SK-N-SH (cell line): Measurements from ENCODE around the gene CYP46A1.

Source experiments
- CTCF ChIP-seq: fragments of 200-600 bp; sonication (generic); IDR thresholded peaks from 2 replicates; pipeline ENCODE4 v1.6.1; 2017; ENCODE audit warnings: antibody characterized with exemption, mild to moderate bottlenecking, moderate library complexity
- ELF1 ChIP-seq: IDR thresholded peaks from 2 replicates; pipeline ENCODE4 v1.4.0; 2012
- EP300 ChIP-seq, 2 experiments: IDR thresholded peaks; 2 replicates each; pipeline versions ENCODE4 v1.4.0 to v1.6.1; 2012; ENCODE audit warnings: borderline replicate concordance in 1 of 2, low read depth in 1 of 2, low read length in 1 of 2
- EZH2phosphoT487 ChIP-seq: fragments of 200-600 bp; sonication (generic); IDR thresholded peaks from 2 replicates; pipeline ENCODE4 v1.6.1; 2017; ENCODE audit warnings: low read depth, mixed run types, mild to moderate bottlenecking, antibody characterized with exemption, moderate library complexity, borderline replicate concordance
- FOXJ3 ChIP-seq: sonication (generic); formaldehyde crosslinking; IDR thresholded peaks from 2 replicates; pipeline ENCODE4 v1.5.1; 2020; ENCODE audit warnings: mild to moderate bottlenecking, missing genetic modification reagents
- MEF2A ChIP-seq: IDR thresholded peaks from 2 replicates; pipeline ENCODE4 v1.4.0; 2012; ENCODE audit warnings: low read depth, borderline replicate concordance
- RAD21 ChIP-seq: IDR thresholded peaks from 2 replicates; pipeline ENCODE4 v1.6.1; 2012; ENCODE audit warnings: mild to moderate bottlenecking, low read length
- REST ChIP-seq: IDR thresholded peaks from 2 replicates; pipeline ENCODE4 v1.6.1; 2012; ENCODE audit warnings: mild to moderate bottlenecking, low read depth, low read length, moderate library complexity

DNA sequence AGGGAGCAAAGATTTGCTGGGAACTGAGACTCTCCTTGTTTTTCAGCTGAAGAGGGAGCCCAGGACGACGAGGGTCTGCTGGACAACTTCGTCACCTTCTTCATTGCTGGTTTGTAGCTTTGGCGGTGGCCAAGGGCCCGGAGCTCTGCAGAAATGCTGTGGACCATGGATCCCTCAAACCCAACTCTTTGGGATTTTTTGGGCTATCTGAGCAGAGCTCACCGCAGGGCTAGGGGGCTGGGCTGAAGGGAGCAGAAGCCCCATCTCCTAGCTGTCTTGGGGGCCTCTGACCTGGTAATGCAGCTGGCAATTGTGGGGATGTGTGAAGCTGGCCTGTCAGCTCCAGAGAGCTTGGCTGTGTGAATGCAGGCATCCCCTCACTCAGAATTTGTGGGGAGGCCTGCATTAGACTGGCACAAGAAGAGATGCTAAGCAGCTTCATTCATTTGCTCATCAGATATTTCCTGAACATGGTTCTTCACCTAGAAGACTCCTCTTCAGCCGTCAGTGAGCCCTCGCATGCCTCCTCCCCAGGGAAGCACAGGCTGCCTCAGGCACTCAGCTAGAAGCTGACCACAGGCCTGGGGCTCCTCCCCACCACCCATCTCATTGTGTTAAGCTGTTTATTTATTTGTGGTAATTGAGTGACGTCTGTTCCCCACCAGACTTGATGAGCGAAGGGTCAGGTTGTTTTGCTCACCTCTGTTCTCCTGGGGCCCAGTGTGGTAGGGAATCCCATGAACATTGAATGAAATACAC lies 32.2 kb downstream of the CYP46A1 start:
- TF ChIP-seq CTCF (no peak), EZH2phosphoT487 (no peak), RAD21 (no peak), FOXJ3 (no peak), MEF2A (no peak), ELF1 (no peak), EP300 (IDR thresholded peaks at IDR 0.05; ENCODE audit: borderline replicate concordance in 1 of 2, low read depth in 1 of 2, low read length in 1 of 2) (no peak), REST (no peak)
